Heart right ventricle (tissue), 16 donors: ENCODE data around the gene TYW1B. TPM values are rescaled to one million over a fixed set of nuclear protein-coding genes. Genes with fewer than 3 reads are reported as not detected.
"Not testable (repeated sequence)": the region's sequence is repeated elsewhere in the genome, so short reads cannot be mapped to it uniquely, and the experiment has no call there.

Experiments
- ATAC-seq, 8 donors: fragments of 200-7000 bp; cut with Tn5 transposase; one replicate each; pipeline ENCODE4 v1.9.1; 2020; ENCODE audit warnings: mild to moderate bottlenecking in 8 of 8, moderate library complexity in 8 of 8, moderate number of reproducible peaks in 1 of 8
- DNase-seq, 2 donors: peaks; one replicate each; pipeline ENCODE4 v3.0.0-alpha.2; 2020
- H3K27ac ChIP-seq, 10 donors: fragments of 200-600 bp; sonication (generic) in 2 of 10; one replicate each; pipeline versions ENCODE4 v1.5.0 to v1.8.0; 2020 to 2022; ENCODE audit warnings: mild to moderate bottlenecking in 3 of 10
- H3K27me3 ChIP-seq, 7 donors: fragments of 200-600 bp; one replicate each; pipeline ENCODE4 v1.8.0; 2021 to 2022; ENCODE audit warnings: mild to moderate bottlenecking in 2 of 7
- H3K36me3 ChIP-seq, 9 donors: fragments of 200-600 bp; sonication (generic) in 1 of 9; one replicate each; pipeline versions ENCODE4 v1.5.0 to v1.8.0; 2020 to 2022; ENCODE audit warnings: mild to moderate bottlenecking in 2 of 9
- H3K4me1 ChIP-seq, 9 donors: fragments of 200-600 bp; sonication (generic) in 1 of 9; one replicate each; pipeline versions ENCODE4 v1.5.0 to v1.8.0; 2020 to 2022; ENCODE audit warnings: mild to moderate bottlenecking in 4 of 9
- H3K4me3 ChIP-seq, 10 donors: fragments of 200-600 bp; sonication (generic) in 2 of 10; one replicate each; pipeline versions ENCODE4 v1.5.0 to v1.8.0; 2020 to 2022; ENCODE audit warnings: mild to moderate bottlenecking in 7 of 10, moderate library complexity in 2 of 10
- H3K9me3 ChIP-seq, 11 donors: fragments of 200-600 bp in 10 of 11; sonication (generic) in 2 of 11; one replicate each; pipeline versions ENCODE4 v1.5.0 to v1.8.0; 2013 to 2022; ENCODE audit warnings: mild to moderate bottlenecking in 2 of 11, control low read depth in 1 of 11, moderate library complexity in 1 of 11
- WGBS, 2 donors: extraction: QIAGEN DNeasy Blood & Tissue Kit; methylation state at CpG; one replicate each; pipeline ENCODE4 v1.1.7; 2013; ENCODE audit warnings: inconsistent platforms in 1 of 2; 5-methylcytosine and 5-hydroxymethylcytosine counted together
- intact Hi-C, 10 donors: fragments of 100-400 bp; cut with DNase I; formaldehyde crosslinking; loops; one replicate each; pipeline versions ENCODE4 v1.11.1 to v1.14.2; 2022
- polyA plus RNA-seq, 2 donors: library from polyadenylated mRNA; stranded (reverse); fragments of 200-250 nt; gene quantifications; one replicate each; pipeline ENCODE4 v1.2.3, GENCODE V29; 2013
- total RNA-seq, 10 donors: library from RNA; stranded (reverse); fragmentation: NEBNext Ultra II Directional in 3 of 10; extraction: Animal tissue kit (Norgen Biotek cat#: 25700) in 3 of 10; gene quantifications; one replicate each; pipeline versions ENCODE4 v1.2.1 to v1.2.4, GENCODE V29; 2021 to 2023
- TF ChIP-seq, protein P1 (sequence below), 9 donors: fragments of 200-600 bp; sonication (generic) in 2 of 9; IDR thresholded peaks; one replicate each; pipeline versions ENCODE4 v1.5.0 to v1.8.0; 2021 to 2022; ENCODE audit warnings: antibody characterized with exemption in 9 of 9, mild to moderate bottlenecking in 5 of 9, moderate library complexity in 1 of 9
- donor health status: Arrhythmogenic right ventricular cardiomyopathy.
- donor health status: ischemic (EF 13 %, LVEDD 7.1; RV severe dilation, severe dysfunction).
- donor health status: healthy with polysubstance abuse.
- donor health status: DM: no; HTN: yes; CAD: no.
- donor health status: DM: no; HTN: no; CAD: no.
- donor health status: ischemic (EF 25% LVEDD 6.9; RV normal size, moderate dysfunction).
- donor health status: ischemic (EF 25% LVEDD 5.7; RV mildly dilated, moderate dysfunction).
- donor health status: healthy.
- donor health status: DM: yes; HTN: yes; CAD: no.
- donor health status: Ischemic cardiomyopathy.
- donor health status: ischemic (EF 35%, LVEDD 5.7; RV mildly dilated, moderate dysfunction).
- donor health status: nonischemic (EF 11% LVEDD 7.7; RV severe dilation, severe dysfunction).
- donor health status: DM: yes; HTN: yes; CAD: no.
- donor health status: PGD.
- donor health status: ischemic (EF 29% LVEDD 5.4; RV normal size, mild dysfunction).
- donor health status: nonischemic (EF 23%, LVEDD 6.1; RV moderate dilation, normal function).

The TYW1B gene
- total and polyA plus RNA-seq, 12 donors: 0.90 to 4.7 (median 1.8) TPM

DNA sequence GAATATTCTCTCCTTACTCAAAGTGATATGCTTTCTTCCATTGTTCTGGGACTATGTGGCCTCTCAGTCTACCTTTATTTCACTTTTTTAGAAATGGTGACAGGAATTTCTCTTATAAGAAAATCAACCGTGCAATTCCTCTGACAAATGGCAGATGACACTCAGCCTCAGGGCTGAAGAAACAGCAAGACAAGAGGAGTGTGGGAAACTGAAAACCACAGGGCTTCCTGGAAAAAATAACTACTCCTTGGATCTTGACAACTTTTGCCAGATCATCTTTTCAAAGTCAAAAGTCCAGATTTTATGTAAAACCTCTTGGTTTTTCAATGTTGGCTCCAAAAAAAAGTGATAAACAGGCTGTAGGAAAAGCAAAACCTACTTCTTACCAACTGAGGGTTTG is 121.5 kb downstream of the TYW1B start:
- no peaks in the 10 kb centered on the region for H3K4me1 ChIP-seq
- H3K36me3 ChIP-seq: no peaks in the 10 kb centered on the region
- intact Hi-C loops: no loop called here
- 74 to 89% methylated on average over 1 of the region's 1 CpG for WGBS, 2 donors
- no peak overlapping the region for H3K4me3 ChIP-seq
- no peak for DNase-seq
- H3K9me3 ChIP-seq: peaks cover 0 to 8% (median 0%) of the 10 kb centered on the region in 11 donors
- TF ChIP-seq, protein P1, sequence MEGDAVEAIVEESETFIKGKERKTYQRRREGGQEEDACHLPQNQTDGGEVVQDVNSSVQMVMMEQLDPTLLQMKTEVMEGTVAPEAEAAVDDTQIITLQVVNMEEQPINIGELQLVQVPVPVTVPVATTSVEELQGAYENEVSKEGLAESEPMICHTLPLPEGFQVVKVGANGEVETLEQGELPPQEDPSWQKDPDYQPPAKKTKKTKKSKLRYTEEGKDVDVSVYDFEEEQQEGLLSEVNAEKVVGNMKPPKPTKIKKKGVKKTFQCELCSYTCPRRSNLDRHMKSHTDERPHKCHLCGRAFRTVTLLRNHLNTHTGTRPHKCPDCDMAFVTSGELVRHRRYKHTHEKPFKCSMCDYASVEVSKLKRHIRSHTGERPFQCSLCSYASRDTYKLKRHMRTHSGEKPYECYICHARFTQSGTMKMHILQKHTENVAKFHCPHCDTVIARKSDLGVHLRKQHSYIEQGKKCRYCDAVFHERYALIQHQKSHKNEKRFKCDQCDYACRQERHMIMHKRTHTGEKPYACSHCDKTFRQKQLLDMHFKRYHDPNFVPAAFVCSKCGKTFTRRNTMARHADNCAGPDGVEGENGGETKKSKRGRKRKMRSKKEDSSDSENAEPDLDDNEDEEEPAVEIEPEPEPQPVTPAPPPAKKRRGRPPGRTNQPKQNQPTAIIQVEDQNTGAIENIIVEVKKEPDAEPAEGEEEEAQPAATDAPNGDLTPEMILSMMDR (IDR thresholded peaks at IDR 0.05): no peak
- no peaks in the 10 kb centered on the region for H3K27me3 ChIP-seq
- no peak for ATAC-seq
- H3K27ac ChIP-seq: no peak overlapping the region

DNA sequence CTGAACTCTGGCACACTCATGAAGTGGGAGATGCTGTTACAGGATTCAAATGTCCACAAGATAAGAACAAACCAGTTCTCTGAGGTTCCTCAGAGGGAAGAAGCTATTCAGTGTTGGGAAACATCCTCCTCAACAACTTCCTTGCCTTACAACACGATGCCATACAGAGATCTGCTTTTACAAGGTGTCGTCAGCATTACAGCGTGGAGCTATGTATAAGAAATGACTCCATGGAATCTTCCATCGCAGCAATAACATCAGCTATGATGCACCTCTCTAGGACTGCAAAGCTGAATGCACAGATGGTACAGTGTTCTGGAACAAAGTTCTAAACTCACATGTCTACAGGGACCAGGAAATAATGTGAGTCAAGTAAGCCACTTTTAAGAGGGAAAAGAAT is 122.3 kb downstream of the TYW1B start:
- H3K4me1 ChIP-seq, intact Hi-C loops, H3K27ac ChIP-seq, H3K36me3 ChIP-seq, H3K9me3 ChIP-seq, H3K4me3 ChIP-seq, ATAC-seq, DNase-seq, H3K27me3 ChIP-seq: not testable (repeated sequence)
- 73 to 81% methylated on average over 4 of the region's 4 CpGs for WGBS, 2 donors

DNA sequence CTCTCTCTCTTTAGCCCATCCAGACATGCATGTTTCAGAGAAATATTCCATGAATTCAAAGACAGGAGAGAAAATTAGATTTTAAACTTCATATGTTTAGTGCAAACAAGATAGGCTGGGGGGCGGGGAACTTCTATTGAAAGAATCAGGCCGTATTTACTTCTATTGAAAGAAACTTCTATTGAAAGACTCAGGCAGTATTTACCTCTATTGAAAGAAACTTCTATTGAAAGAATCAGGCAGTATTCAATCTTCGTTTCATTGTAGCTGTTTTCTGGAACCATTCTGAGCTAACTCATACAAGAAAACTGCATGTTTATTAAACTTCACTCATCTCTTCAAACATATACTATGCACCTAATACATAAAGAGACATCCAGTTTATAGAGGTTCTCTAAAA is 123.1 kb downstream of the TYW1B start:
- TF ChIP-seq, protein P1 (IDR thresholded peaks at IDR 0.05): no peak
- intact Hi-C loops: no loop called here
- no peak for DNase-seq
- Histone ChIP-seq H3K4me3 (no peak overlapping the region), H3K9me3 (peaks cover 0 to 8% (median 0%) of the 10 kb centered on the region in 11 donors), H3K27me3 (no peaks in the 10 kb centered on the region), H3K4me1 (no peaks in the 10 kb centered on the region), H3K27ac (no peak overlapping the region), H3K36me3 (no peaks in the 10 kb centered on the region)
- 95 to 97% methylated on average over 3 of the region's 3 CpGs for WGBS, 2 donors
- ATAC-seq: no peak

GRCh38 chr7:72700548-72700947 is 127.5 kb downstream of the TYW1B start:
- intact Hi-C loops, H3K27me3 ChIP-seq, ATAC-seq, H3K27ac ChIP-seq, H3K4me3 ChIP-seq, H3K4me1 ChIP-seq, H3K9me3 ChIP-seq, H3K36me3 ChIP-seq, DNase-seq: not testable (repeated sequence)
- WGBS, 2 donors: 96 to 100% methylated on average over 1 of the region's 1 CpG

DNA sequence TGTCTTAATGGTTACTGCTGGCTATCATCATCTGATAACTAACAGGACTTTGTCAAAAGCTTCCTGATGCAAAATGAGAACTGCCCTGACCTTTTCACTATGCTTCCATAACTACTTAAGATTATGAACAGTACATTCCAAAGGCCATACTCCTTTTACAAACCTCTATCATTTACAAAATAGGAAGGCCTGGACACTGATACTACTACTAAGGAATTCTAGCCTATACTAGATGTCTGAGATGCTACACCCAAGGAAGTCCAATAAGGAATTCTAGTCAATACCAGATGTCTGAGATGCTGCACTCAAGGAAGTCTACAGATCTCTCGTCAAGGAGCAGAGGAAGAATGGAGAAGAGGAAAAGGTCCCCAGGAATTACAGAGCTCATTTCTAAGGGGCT is 130.9 kb downstream of the TYW1B start:
- peak in 2 of 8 donors; percentile 14 to 31 for ATAC-seq

DNA sequence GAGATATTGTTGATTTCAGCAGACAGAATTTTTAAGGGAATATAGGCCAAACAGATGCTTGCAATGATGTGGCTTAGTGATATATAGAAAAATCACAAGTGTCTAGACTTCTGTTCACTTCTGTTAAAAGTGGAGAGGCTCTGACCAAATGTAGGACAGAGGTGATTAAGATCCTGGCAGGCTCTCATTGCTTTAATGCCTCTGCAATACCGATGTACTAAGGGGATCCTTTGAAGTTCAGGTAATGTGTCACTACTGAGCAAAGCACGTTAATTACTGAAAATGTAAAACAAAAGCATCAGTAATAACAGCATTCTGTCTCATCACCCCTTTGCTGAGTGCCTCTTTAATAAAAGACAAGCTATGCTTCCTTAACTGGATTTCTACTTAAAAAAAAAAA is 131.4 kb downstream of the TYW1B start:
- intact Hi-C loops, H3K27ac ChIP-seq, DNase-seq, ATAC-seq, H3K9me3 ChIP-seq, H3K27me3 ChIP-seq, H3K4me1 ChIP-seq, H3K4me3 ChIP-seq: not testable (repeated sequence)
- WGBS, 2 donors: 30 to 36% methylated on average over 2 of the region's 2 CpGs
- peaks cover 0 to 16% (median 4%) of the 10 kb centered on the region in 9 donors for H3K36me3 ChIP-seq

More for the DNA sequence above, 130.9 kb downstream of the TYW1B start:
- WGBS, 2 donors: 69 to 80% methylated on average over 1 of the region's 1 CpG
- H3K27me3 ChIP-seq, H3K9me3 ChIP-seq, DNase-seq, H3K4me3 ChIP-seq, intact Hi-C loops, H3K4me1 ChIP-seq: not testable (repeated sequence)
- H3K27ac ChIP-seq: peak overlapping the region in 2 of 10 donors; percentile 13 to 36
- H3K36me3 ChIP-seq: peaks cover 0 to 16% (median 4%) of the 10 kb centered on the region in 9 donors

- H3K4me3 ChIP-seq, ATAC-seq, DNase-seq, H3K27ac ChIP-seq, H3K27me3 ChIP-seq, intact Hi-C loops, H3K9me3 ChIP-seq: not testable (repeated sequence)
- H3K4me1 ChIP-seq: peaks cover 0 to 20% (median 3%) of the 10 kb centered on the region in 9 donors
- peaks cover 0 to 16% (median 4%) of the 10 kb centered on the region in 9 donors for H3K36me3 ChIP-seq
- WGBS, 2 donors: 93% methylated on average over 8 of the region's 8 CpGs
These were observed 132.5 kb downstream of the TYW1B start for GRCh38 chr7:72695482-72695881.

DNA sequence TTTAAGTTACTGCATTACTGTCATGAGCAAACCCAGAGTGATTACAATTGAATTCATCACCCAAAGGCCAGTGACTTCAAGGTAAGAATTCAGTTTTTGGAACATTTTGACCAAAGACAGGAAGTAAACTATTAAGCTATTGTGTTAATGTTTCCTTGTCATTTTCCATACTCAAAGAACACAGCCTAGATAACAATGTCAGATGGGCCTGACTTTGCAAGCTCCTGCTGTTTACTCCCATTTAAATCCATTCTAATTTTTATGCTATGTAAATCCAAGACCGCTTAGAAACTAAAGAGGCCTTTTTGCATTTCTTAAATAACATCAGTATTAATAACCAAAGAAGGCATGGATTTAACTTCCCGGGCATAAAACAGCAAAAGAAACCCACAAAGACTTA is 136.6 kb downstream of the TYW1B start:
- peaks cover 0 to 16% (median 3%) of the 10 kb centered on the region in 9 donors for H3K4me1 ChIP-seq
- DNase-seq, H3K4me3 ChIP-seq, H3K9me3 ChIP-seq, H3K27me3 ChIP-seq, intact Hi-C loops: not testable (repeated sequence)
- WGBS, 2 donors: 77 to 79% methylated on average over 2 of the region's 2 CpGs
- peak in 1 of 8 donors; percentile 59 for ATAC-seq
- H3K27ac ChIP-seq: peak overlapping the region in 5 of 10 donors; percentile 40 to 61 (median 45)
- peaks cover 0 to 16% (median 4%) of the 10 kb centered on the region in 9 donors for H3K36me3 ChIP-seq

DNA sequence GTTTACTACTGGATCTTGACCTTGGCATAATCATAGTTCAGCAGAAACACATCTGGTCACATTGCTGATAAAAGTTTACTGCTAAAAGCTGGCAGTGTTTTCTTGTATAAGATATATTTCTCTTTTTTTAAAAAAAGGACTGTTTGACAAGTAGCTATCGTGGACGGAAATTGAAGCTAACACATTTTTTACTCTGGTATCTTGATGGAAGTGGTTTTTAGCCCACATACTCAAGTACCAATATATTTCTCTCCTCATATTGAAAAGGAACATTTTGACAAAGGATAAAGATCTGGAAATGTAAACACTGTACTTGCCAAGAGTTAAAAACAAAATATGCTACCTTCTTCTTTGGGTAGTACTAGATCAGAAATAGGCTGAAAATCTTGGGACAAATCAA is 137.8 kb downstream of the TYW1B start:
- Histone ChIP-seq H3K27ac (peak overlapping the region in 2 of 10 donors; percentile 30 to 61), H3K36me3 (peaks cover 0 to 16% (median 4%) of the 10 kb centered on the region in 9 donors), H3K4me1 (peaks cover 0 to 16% (median 3%) of the 10 kb centered on the region in 9 donors)
- H3K27me3 ChIP-seq, ATAC-seq, DNase-seq, H3K9me3 ChIP-seq, intact Hi-C loops, H3K4me3 ChIP-seq: not testable (repeated sequence)
- 78 to 79% methylated on average over 2 of the region's 2 CpGs for WGBS, 2 donors

GRCh38 chr7:72689344-72689743 is 138.7 kb downstream of the TYW1B start:
- intact Hi-C loops, ATAC-seq: not testable (repeated sequence)

More at GRCh38 chr7:72689344-72689743, 138.7 kb downstream of the TYW1B start:
- H3K4me1 ChIP-seq: peaks cover 0 to 16% (median 3%) of the 10 kb centered on the region in 9 donors
- not testable (repeated sequence) for H3K27ac ChIP-seq, H3K27me3 ChIP-seq, DNase-seq, H3K4me3 ChIP-seq, H3K9me3 ChIP-seq
- 40 to 76% methylated on average over 1 of the region's 1 CpG for WGBS, 2 donors
- peaks cover 0 to 15% (median 4%) of the 10 kb centered on the region in 9 donors for H3K36me3 ChIP-seq
